NCI-H2029 (cell line): ENCODE data around the gene RELB.
A peak's percentile ranks its signal among the peaks of the same experiment; 100 is the strongest.

Experiments
- DNase-seq: peaks from one replicate; lab custom pipeline; 2025; lab: John Stamatoyannopoulos, UW

Gene RELB

DNA sequence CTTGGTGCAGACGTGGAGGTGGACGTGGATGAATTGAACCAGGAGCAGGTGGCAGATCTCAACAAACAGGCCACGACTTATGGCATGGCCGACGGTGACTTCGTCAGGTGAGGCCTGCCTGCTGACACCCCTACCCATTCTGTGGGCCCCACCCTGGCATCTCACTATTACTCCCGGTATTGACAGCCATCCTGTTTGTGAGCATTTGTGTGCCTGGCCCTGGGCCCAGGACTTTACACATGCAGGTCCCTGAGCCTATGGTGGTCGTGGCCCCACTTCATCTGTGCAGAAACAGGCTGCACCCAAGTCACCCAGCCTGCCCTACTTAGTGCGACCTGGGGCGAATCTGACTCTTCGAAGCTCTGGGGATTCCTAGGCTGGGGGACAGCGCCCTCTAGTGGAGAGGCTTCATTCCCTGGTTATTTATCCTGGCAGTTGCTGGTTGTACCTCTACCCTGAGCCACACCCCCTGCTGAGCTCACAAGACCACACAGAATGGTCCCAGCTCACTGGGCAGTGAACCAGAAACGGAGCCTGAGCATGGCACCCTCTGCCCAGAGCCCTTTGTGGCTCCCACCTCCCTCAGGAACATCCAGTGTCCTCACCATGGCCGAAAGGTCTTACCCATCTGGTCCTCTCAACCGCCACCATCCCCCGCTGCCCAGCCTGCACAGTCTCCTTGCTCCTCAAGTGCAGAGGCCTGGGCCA is 58.1 kb downstream of the RELB start:
- DNase-seq: peak; percentile 71

DNA sequence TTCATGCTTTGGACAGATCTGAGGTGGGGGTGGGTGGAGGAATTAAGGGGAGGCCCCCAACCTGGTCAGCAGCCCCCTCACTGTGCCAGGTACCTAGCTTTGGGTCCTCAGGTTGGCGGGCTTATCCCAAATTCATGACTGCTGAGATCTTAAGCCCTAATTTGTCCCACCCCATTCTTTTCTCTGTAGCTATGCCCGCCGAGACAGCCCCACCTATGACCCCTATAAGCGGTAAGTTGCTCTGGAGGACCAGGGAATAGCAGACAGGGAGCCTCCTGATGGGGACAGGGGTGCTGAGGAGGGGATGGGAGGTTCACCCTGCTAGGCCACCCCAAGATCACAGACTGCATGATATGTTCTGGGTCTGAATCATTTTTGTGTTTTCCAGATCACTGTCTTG is 60.7 kb downstream of the RELB start:
- no peak for DNase-seq

DNA sequence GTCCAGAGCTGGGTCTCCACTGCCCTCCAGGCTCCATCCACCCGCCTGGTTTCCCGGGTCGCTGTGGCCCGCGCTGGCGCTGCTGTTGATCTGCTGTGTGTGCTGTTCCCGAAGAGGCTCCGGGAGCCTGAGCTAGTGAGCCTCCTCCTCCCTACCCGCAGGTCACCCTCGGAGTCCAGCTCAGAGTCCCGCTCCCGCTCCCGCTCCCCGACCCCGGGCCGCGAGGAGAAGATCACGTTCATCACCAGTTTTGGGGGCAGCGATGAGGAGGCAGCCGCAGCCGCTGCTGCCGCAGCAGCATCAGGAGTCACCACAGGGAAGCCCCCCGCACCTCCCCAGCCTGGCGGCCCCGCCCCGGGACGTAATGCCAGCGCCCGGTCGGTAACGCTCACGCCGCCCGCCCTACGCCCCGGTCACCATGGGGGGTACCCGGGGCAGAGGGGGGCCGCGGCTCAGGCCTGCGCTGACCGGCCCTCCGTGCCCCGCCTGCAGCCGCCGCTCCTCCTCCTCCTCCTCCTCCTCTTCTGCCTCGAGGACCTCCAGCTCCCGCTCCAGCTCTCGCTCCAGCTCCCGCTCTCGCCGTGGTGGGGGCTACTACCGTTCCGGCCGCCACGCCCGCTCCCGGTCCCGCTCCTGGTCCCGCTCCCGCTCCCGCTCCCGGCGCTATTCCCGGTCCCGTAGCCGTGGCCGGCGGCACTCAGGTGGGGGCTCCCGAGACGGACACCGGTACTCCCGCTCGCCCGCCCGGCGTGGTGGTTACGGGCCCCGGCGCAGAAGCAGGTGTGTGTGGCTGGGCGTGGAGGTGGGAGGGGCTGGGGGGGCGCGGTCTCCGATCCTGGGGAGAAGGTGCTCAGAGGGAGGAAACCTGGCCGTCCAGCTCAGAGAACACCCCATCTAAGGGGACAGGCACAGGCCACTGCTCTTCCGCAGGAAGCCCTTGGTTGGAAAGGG is 62.9 kb downstream of the RELB start:
- no peak for DNase-seq

DNA sequence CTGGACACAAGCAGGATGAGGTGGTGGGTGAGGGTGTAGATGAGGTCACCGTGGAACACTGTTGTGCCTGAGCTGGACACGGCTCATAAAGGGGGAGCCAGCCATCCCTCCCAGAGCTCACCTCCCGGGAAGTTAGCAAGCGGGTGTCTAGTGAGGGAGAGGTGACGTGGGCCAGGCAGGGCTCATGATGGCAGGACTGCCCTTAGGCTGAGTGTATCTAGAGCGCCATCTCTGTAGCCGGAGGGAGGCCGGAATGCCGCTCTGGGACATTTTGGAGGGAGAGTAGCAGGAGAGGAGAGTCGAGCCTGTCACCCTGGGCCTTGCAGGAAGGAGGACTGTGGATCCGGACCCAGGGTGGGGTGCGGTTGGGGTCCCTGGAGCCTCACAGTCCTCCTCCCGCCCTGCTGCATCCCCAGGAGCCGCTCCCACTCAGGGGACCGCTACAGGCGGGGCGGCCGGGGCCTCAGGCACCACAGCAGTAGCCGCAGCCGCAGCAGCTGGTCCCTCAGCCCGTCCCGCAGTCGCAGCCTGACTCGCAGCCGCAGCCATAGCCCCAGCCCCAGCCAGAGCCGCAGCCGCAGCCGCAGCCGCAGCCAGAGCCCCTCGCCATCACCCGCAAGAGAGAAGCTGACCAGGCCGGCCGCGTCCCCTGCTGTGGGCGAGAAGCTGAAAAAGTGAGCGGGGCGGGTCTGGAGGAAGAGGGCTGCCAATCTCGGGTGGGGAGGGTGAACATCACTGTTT is 65.8 kb downstream of the RELB start:
- no peak for DNase-seq

DNA sequence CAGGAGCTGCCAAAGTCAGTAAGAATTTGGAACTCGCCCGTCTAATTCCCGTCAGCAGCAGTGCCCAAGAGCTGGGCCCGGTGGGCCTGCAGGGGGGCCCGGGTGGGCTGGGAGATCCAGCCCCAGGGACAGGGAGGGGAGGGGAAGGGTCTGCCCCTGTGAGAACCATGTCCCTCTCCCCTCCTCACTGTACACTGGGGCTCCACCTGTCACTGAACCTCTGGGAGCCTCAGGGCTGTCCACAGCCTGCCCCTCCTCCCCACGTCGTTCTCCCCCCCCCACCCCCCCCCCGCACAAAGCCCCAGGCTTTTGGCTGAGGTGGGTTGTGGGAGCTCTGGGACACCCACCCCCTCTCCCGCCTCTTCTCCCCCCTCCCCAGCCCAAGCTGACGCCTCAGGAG is 66.8 kb downstream of the RELB start:
- no peak for DNase-seq

DNA sequence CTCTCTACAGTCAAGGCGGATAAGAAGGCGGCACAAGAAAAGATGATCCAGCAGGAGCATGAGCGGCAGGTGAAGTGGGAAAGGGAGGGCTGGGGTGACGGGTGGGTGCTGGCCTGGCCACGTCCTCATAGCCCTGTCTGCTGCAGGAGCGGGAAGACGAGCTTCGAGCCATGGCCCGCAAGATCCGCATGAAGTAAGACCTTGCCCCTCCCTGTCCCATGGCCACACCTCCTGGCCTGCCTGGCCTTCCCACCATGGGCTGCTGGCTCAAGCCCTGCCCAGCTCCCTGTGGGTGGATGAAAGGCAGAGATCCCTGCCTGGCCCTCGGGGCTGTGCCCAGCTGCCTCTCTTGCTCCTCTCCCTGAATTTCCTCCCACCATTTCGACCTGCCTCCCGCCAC is 67.8 kb downstream of the RELB start:
- DNase-seq: no peak

DNA sequence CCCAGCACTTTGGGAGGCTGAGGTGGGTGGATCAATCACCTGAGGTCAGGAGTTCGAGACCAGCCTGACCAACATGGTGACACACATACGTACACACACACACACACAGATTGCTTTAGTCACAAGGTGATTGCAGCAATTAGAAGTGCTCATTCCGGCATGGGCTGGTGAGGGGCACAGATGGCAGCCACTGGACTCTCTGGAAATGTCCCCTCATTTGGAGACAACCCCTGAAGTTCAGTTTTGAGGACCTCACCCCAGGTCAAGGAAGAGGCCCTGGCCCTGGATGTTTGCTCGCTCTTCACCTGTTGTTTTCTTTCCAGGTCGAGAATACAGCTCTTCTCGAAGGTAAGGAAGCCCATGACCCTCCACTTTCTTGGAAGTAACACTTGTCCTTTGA is 69.0 kb downstream of the RELB start:
- no peak for DNase-seq

DNA sequence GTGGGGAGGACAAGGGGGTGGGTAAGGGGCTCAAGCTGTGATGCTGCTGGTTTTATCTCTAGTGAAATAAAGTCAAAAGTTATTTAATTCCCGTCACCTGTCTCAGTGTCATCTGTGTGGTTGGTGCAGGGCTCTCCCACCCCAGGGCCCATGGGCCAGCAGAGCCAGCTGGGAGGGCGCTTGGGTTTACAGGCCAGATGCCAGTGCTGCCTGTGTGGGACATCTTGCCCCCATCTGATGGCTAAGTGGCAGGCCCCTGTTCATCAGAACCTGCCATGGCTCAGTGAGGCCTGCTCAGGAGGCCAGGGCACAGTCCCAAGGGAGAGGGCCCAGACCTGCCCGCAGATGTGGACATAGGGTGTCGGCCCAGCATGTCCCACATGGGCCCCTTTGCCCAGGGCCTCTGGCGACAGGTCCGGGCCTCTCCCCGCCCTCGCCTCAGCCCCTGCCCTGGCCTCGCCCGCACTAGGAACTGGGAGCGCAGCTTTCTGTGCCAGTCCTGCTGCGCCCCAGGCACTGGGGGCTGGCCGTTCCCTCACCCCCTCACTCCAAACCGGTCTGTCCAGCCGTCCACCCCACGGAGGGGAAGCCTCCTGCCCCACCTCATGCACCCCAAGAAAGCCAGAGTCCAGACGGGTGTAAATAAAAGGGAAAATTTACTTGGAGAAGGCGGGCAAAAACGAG is 69.7 kb downstream of the RELB start:
- no peak for DNase-seq

DNA sequence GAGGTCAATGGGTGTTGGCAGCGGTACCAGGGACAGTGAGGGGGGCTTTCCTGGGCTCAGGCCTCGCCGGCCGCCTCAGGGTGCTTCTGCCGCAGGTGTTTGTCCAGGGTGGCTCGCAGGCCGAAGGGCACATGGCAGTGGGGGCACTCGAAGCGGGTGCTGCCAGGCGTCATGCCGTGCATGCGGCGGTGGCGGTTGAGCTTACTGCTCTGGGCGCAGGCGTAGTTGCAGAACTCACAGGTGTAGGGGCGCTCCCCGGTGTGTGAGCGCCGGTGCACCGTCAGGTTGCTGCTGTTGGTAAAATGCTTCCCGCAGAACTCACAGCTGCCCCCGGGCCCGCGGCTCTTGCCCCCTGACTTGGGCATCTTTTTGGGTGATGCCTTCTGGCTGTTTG is 70.3 kb downstream of the RELB start:
- no peak for DNase-seq

DNA sequence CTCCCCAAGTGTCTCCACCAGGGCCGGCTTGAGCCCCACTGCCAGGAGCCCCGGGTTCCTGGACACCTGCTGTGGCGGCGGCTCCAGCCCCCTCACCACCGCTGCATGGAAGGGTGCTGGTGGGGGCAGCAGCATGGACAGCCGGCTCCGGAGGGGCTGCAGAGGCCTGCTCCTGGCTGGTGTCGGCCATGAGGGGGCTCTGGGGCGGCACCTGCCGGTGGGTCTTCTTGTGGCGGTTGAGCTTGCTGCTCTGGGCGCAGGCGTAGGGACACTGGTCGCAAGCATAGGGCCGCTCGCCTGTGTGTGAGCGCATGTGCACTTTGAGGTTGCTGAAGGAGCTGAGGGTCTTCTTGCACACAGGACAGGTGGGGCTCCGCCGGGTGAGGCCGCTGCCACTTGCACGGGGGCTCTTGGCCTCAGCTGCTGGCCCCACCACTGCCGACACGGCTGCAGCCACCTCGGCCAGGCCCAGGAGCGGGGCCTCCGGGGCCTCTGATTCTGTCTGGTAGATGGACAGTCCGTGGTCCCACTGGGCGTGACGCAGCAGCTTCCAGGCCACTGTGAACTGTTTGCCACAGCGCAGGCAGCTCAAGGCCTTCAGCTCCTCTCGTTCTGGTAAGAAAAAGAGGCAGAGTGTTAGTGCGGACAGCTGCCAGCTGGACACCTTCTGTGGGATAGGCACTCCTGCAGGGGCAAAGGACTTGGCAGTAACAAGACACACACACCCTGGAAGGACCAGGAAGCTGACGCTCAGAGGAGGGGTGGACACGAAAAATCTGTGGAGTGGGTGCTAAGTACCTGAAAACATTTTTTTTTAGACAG is 70.9 kb downstream of the RELB start:
- no peak for DNase-seq

DNA sequence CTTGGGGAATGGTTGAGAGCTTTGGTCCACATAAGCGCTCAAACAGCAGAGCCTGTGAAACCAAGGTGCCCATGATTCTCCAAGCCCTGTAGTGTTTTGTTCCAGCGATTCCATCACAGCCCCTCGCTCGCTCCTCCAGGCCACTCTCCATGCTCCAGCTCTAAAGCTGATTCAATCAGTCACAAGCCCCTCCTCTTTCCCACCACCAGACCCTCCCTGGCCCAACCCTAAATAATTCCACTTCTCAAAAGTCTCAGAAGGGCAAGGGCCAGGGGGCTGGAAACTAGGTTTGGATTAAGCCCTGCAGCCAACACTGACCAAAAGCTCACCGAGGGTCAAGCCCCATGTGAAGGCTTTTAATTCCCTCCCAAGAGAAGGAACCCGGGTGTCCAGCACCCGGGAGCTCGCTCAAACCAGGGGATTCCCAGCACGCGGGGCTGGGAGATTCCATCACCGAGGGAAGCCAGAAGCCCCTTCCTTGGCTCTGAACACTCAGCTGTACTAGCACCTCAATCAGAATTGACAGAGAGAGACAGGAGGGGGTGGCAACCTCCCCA is 73.6 kb downstream of the RELB start:
- no peak for DNase-seq

DNA sequence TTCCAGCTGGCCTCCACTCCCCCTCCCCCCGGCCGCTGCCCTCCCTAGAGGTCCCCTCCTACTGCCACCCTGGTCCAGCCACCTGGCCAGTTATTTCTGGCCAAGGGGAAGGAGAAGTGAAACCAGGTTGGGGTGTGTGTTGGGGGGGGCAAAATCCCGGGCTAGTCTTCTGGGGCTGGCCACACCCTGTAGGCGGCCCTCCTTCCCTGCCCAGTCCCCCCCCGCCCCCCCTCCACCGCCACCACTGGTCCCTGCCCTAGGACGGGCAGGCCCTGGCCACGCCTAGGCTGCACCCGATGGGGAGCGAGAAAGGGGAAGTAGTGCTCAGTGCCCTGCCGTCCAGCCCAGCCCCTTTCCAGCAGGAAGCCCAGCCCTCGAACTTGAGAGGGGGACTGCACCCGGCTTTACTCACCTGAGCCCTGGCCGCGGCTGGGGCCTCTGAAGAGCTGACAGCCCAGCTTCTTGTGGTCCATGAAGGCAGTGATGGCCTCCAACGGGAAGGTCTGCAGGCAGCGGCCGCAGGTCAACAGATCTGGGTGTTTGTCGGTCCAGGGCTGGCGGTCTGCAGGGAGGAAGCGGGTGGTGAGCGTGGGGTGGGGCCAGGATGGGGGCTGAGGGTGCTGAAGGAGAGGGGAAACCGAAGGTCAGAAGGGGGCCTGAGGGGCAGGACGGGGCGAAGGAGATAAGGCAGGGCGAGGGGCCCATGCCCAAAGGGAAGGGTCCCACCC is 74.2 kb downstream of the RELB start:
- peak; percentile 58 for DNase-seq

DNA sequence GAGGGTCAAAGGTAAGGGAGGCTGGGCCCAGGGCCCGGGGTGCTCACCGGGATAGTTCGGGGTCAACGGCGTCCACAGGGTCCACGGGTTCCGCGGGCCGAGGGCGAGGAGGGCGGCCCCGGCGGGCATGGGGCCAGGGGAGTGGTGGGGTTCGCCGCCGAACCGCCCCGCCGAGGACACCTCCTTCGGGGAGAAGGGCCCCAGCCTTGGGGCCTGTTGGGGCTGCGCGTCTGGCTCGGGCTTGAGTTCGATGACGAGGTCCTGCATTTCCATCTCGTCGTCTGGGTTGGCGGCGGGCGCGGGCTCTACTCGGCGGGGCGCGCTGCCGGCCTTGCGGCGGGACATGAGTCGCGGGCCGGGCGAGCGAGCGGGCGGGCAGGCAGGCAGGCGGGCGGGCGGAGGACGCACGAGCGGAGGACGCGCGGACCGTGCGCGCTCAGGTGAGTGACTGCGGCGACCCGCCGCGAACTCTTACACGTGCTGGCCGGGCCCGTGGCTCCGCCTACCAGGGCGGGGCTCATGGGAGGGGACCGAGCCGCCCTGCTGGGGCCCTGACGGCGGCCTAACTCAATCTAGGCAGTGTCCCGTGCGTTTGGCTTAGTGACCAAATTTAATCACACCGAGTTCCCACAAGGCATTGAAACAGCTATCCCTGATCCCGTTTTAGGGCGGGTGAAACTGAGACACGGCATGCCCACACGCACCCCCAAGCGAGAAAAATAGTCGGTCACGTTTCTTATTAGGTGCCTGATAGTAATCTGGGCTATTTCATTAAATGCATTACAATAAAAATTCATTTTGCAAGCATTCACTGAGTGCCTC is 75.0 kb downstream of the RELB start, which contains the start of gene ZNF296:
ZNF296 (minus strand) TSS at position 450 of the 822 bp plus-strand sequence; CDS start at position 345, 105 bp downstream.
- DNase-seq: peak; percentile 68

DNA sequence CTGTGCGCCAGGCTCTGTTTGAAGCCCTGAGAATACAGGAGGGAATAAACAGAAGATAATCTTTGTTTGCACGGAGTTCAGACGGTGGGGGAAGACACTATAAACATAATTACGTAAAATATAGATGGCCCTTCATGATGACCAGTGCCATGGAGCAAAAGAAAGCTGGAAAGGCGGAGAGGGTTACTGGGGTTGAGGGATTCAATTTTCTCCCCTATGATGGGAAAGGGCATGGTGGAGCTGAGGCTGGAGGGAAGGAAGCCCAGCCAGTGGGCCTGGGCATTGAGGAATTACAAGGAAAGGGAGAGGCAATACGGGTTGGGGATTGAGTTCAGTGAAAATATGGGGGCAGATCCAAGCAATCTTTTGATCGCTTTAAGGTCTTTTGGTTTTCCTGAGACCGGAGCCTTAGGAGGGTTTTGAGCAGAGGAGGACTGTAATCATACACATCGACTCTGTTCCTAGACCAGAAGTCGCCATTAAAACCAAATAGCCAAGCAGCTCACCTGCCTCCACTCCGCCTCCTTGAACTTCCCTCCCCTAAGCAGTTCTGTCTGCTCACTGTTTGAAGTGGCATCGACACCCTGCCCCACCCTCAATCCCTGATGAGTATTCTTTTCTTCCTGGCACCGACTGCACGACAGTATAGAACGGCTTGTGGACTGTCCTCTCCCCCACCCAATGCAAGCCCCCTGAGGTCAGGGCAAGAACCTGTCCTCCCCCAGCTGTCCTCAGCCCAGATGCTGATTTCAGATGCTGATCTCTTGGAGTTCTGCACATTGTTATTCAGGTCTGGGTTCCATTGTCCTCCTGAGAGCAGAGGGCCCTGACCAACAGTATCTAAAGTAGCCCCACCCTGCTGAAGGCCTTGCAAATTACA is 75.8 kb downstream of the RELB start:
- no peak for DNase-seq

DNA sequence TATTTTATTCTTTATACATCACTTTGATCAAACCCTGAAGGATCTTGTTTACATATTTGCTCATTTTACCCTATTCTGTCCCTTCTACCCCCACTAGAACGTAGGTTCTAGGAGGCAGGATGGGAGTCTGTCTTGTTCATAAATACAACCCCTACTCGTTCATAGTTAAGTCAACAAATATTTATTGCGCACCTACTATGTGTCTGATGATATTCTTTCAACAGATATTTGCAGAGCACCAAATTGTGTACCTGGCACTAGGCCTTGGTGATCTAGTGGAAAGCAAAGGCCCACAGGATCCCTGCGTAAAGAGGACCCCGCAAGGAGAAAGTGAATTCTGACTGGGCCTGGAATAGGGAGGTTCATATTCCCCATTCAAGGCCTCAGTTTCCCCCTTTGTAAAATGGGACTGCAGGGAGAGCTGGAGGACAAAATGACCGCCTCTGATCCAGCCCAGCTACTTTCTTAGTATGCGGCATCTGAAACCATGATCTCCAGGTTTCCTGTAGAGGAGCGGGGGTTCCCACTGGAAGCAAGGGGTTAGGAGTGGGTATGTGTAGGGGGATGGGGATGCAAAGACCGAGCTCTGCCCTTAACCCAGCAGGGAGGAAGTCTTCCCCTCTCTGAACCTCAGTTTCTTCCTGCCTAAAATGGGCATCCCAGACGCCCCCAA is 77.3 kb downstream of the RELB start:
- DNase-seq: no peak

DNA sequence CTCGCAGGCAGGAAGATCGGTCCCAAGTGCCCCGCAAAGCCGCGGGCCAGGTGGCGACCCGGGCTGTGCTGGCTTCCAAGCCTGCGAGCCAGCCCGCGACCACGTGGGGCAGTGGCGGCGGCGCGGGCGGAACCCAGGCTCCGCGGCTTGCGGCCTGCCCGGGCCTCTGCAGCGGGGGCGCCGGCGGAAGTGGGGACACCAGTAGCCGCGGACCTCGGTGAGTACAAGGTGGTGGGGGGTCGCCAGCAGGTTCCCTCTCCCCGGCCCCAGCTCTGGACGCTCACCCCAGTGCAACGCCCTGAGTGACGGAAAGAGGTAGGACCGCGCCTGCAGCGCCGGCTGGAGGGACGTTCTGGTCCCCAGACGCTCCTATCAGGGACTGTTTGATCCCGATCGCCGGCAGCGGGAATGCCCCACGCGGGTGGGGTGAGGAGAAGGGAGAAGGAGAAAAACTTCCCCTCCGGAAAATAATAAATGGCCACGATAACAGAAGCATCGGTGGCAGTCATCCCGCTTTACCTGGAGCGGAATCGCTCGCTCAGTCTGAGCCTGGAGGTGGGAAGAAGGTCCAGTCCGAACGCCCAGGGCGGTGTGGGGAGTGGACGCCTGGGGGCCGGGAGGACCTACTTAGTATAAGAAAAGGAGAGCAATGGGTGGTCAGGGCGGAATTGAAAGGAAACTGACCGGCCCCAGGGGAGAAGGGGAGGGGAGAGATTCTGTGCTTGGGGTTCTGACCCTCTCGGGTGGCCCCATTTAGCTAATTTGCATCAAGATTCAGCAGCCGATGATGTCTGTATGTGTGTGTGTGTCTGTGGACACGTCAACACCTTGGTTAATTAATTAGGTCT is 78.0 kb downstream of the RELB start, which contains the start of gene GEMIN7:
GEMIN7 (plus strand) TSS at position 198 of the 848 bp plus-strand sequence. CDS start 10,855 bp downstream, outside the sequence.
- DNase-seq: peak; percentile 54
